Activated CD4-positive, alpha-beta memory T cell treated with anti-CD3 and anti-CD28 coated beads, Interleukin-2, amount 10 ng/mL, durations not matched to agents 7 days and 5 days (primary cell): ENCODE measurements around the gene CA10. TPM values are rescaled to one million over a fixed set of nuclear protein-coding genes. Genes with fewer than 3 reads are reported as not detected.

Experiments used
- CTCF ChIA-PET: fragments of 350-600 bp; sonication (Branson Sonifier 250); formaldehyde crosslinking; loops from one replicate; lab custom pipeline; 2021; ENCODE audit warnings: antibody characterized with exemption, inconsistent platforms; lab: Charles Lee
- POLR2A ChIA-PET: fragments of 350-600 bp; sonication (Branson Sonifier 250); formaldehyde crosslinking; loops from one replicate; lab custom pipeline; 2021; ENCODE audit warnings: antibody characterized with exemption; lab: Charles Lee
- DNase-seq: peaks from one replicate; pipeline ENCODE4 v3.0.0-alpha.2; 2020
- H3K27ac Mint-ChIP-seq: one replicate; pipeline ENCODE4 v1.8.0; 2021; ENCODE audit warnings: mild to moderate bottlenecking, mixed read lengths
- H3K27me3 Mint-ChIP-seq: one replicate; pipeline ENCODE4 v1.8.0; 2021; ENCODE audit warnings: mixed read lengths
- H3K36me3 Mint-ChIP-seq: one replicate; pipeline ENCODE4 v1.8.0; 2021; ENCODE audit warnings: low read depth, mixed read lengths
- H3K4me1 Mint-ChIP-seq: one replicate; pipeline ENCODE4 v1.8.0; 2021; ENCODE audit warnings: mixed read lengths
- H3K4me3 Mint-ChIP-seq: one replicate; pipeline ENCODE4 v1.8.0; 2021; ENCODE audit warnings: mild to moderate bottlenecking, mixed read lengths
- H3K9me3 Mint-ChIP-seq: one replicate; pipeline ENCODE4 v1.8.0; 2021; ENCODE audit warnings: mixed read lengths
- total RNA-seq, 2 experiments: library from RNA; stranded (reverse); gene quantifications; one replicate each; pipeline ENCODE4 v1.2.3, GENCODE V29; 2021

The CA10 gene
- total RNA-seq, 2 experiments from 2014 or later = not detected

DNA sequence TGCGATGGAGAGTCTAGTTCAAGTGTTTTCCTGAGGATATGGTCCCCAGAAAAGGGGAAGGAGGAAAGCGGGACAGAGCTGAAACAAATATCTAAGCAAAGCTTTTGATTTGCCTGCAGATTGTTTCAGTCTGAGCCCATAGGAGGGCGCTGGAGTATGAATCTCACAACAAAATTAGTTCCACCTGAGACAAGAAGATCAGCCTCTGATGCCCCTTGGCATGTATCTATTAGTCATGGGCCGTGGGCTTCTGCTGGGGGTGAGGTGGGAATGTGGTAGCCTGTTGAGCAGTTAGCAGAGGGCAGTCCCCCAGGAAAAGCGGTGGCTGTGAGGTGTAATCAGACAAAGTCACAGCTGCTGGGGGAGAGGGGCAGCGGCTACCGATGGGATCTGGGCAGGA, 446.9 kb downstream of the CA10 start:
- H3K27ac Mint-ChIP-seq = no peak overlapping the region
- no peaks in the 10 kb centered on the region for H3K27me3 Mint-ChIP-seq
- DNase-seq = no peak
- H3K9me3 Mint-ChIP-seq = no peaks in the 10 kb centered on the region
- ChIA-PET CTCF (no interaction called here), POLR2A (no interaction called here)
- H3K4me3 Mint-ChIP-seq = no peak overlapping the region
- H3K4me1 Mint-ChIP-seq = no peaks in the 10 kb centered on the region
- H3K36me3 Mint-ChIP-seq = no peaks in the 10 kb centered on the region

DNA sequence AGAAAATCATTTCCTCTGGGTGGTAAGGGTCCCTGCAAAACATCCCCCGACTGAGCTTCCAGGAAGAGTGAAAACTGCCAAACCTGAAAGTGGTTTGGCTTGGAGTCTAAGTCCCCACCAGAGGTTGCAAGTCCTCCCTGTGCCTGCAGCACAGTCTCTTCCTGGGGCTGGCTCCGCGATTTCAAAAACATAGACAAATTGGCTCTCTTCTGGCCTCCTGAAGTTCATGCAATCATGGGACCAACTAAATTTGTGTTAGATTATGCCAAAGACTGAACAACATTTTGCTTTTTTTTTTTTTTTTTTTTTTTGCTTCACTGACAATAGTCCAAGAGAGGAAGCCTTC, 447.9 kb downstream of the CA10 start:
- no peaks in the 10 kb centered on the region for H3K36me3 Mint-ChIP-seq
- no peaks in the 10 kb centered on the region for H3K4me1 Mint-ChIP-seq
- CTCF ChIA-PET = interaction anchor here (0.5 kb wide), 1 partner anchor 21 kb away, joined by 5 read pairs; no protein-coding TSS in a partner anchor
- H3K27ac Mint-ChIP-seq = no peak overlapping the region
- H3K4me3 Mint-ChIP-seq = no peak overlapping the region
- no peak for DNase-seq
- H3K9me3 Mint-ChIP-seq = no peaks in the 10 kb centered on the region
- POLR2A ChIA-PET = no interaction called here
- H3K27me3 Mint-ChIP-seq = no peaks in the 10 kb centered on the region

DNA sequence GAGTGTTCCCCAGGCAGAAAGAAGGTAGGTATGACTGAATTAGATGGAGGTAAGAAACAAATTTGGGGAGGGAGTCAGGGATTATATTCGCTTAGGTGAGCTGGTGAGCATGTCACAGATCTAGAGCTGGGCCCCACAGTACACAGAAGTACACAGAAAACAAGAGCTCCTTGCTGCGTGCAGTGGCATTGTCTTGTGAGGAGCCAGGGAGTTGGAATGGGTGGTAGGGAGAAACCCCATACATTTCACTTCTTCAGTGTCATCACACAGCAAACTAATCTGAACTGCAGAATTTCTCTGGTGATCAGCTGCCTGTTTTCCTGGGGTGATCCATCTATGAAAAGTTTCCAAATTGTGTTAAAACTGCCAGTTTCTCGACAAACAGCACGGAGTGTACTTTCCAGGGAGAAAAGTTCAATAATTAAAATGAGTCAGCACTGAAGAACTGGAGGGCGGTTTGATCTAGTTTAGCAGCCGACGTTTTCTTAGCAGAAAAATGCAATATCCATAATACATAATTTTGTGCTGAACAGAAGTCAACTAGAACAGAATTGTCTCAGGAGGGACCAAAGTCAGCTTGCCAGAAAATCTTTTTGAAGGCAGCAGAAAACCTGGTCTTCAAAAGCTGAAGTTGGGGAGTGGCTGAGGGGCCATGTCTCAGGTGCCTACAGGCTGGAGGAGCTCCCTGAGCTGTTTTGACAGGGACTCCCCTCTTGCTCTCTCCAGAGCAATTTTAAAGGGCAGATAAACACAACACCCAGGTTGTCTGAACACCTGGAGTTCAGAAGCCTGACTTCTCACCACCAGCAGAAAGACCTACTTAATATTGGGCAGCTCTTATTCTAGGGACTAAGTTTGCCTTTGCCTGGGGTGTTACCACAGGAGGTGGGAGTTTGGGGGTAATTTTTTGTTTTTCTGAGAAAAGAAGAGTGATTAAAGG, 448.6 kb downstream of the CA10 start:
- H3K36me3 Mint-ChIP-seq = no peaks in the 10 kb centered on the region
- ChIA-PET CTCF (no interaction called here), POLR2A (no interaction called here)
- H3K27ac Mint-ChIP-seq = no peak overlapping the region
- no peak for DNase-seq
- H3K4me1 Mint-ChIP-seq = no peaks in the 10 kb centered on the region
- no peaks in the 10 kb centered on the region for H3K27me3 Mint-ChIP-seq
- no peaks in the 10 kb centered on the region for H3K9me3 Mint-ChIP-seq
- H3K4me3 Mint-ChIP-seq = no peak overlapping the region

DNA sequence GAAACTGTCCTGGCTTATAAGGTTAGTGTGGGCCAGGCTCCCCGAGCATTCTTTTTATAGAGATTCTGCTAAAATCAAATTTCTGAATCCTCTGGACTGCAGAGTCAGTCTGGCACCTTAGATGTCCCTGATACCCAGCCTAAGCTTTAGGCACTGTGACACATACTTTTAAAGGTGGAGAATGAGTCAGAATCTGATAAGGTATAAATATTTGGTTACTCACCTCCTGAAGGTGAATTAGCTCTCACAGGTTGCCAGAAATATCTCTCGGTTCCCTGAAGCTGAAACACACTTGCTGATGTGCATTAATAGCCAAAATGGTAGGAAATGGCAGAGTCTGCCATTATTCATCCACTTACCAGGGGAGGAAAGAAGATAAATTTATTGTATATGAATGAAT, 451.3 kb downstream of the CA10 start:
- DNase-seq = no peak
- Mint-ChIP-seq H3K9me3 (no peaks in the 10 kb centered on the region), H3K4me1 (no peaks in the 10 kb centered on the region)

DNA sequence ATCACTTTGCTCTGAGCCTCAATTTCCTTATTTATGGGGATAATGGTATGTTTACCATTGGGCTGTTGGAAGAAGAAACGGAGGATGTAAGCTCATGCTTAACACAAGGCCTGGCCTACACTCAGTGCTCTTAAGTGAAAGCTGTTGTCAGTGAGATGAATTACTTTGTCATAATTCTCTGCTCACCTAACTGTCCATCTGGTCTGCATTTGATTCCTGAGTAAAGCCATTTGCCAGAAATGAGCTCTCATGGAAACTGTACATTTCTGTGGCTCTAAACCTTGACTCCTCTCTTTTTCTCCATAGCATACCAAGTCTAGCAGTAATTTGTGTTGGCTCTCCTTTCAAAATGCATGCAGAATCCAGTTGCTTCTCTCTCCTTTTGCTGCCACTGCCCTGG, 452.4 kb downstream of the CA10 start:
- POLR2A ChIA-PET = no interaction called here
- H3K27ac Mint-ChIP-seq = no peak overlapping the region
- H3K27me3 Mint-ChIP-seq = no peaks in the 10 kb centered on the region
- H3K36me3 Mint-ChIP-seq = no peaks in the 10 kb centered on the region
- no peak for DNase-seq
- no peaks in the 10 kb centered on the region for H3K4me1 Mint-ChIP-seq
- H3K4me3 Mint-ChIP-seq = no peak overlapping the region
- CTCF ChIA-PET = no interaction called here
- no peaks in the 10 kb centered on the region for H3K9me3 Mint-ChIP-seq

More for the DNA sequence above, 451.3 kb downstream of the CA10 start:
- no peak overlapping the region for H3K4me3 Mint-ChIP-seq
- H3K27ac Mint-ChIP-seq = no peak overlapping the region
- CTCF ChIA-PET = no interaction called here
- POLR2A ChIA-PET = no interaction called here
- no peaks in the 10 kb centered on the region for H3K36me3 Mint-ChIP-seq
- no peaks in the 10 kb centered on the region for H3K27me3 Mint-ChIP-seq

DNA sequence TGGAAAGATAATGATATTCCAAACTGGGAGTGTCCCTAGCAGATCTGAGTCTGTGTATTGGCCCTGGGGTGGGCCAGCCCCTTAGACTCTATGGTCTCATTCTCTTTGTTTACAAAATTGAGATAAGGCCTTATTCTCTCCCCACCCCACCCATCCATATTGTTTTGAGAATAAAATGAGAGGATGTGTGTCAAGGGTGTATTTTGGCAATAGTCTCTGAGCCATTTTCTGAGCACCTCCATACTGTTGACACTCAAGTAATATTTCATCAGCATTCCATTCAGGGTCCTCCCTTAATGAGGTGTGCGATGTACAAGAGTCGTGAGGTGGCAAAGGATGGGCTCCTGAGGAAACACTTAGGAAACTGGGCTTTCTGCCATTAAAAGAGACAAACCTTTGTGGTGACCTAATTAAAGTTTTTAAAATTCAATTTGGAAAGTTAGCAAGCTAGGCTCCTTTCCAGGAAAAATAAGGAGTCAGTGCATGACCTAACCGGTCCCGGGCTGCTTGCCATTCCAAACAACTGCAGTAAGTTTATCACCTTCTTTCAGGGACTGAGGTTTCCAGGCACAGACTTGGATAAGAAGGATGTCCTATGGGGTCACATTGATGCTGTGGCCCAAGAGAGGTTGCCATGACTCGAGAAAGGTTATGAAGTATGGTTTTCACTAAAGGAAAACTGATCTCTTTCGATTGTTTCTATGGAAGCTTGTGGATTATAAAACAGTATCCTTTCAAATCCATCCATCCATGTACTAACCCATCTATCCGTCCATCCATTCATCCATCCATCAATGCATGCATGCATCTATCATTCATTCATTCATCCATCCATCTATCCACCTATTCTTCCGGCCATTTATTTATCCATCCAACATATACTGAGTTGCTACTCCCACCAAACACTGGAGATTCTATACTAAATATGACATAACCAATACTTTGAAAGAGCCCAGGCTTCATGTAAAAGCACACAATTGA, 454.9 kb downstream of the CA10 start:
- H3K36me3 Mint-ChIP-seq = no peaks in the 10 kb centered on the region
- no peaks in the 10 kb centered on the region for H3K9me3 Mint-ChIP-seq
- H3K4me1 Mint-ChIP-seq = no peaks in the 10 kb centered on the region
- POLR2A ChIA-PET = no interaction called here
- H3K4me3 Mint-ChIP-seq = no peak overlapping the region
- no peaks in the 10 kb centered on the region for H3K27me3 Mint-ChIP-seq
- CTCF ChIA-PET = no interaction called here
- H3K27ac Mint-ChIP-seq = no peak overlapping the region
- no peak for DNase-seq

DNA sequence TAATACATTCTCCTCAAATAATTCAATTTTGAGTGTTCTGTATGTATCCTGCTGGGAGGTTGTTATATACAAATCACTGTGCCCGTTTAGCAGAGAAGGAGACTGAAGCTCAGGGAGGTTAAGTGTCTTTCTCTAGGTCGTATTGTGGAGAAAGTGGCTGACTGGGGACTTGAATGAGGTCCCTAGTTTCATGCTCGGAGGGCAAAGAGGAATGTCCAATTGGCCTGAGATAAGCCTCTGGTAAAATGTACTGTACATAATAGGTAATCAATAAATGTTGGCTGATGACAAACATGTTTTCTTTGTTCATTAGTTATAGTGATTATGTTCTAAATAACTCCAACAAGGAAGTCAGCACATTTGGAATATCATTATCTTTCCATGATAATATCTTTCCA, 455.6 kb downstream of the CA10 start:
- ChIA-PET POLR2A (no interaction called here), CTCF (no interaction called here)
- H3K9me3 Mint-ChIP-seq = no peaks in the 10 kb centered on the region
- H3K27me3 Mint-ChIP-seq = no peaks in the 10 kb centered on the region
- no peak overlapping the region for H3K27ac Mint-ChIP-seq
- no peaks in the 10 kb centered on the region for H3K4me1 Mint-ChIP-seq
- H3K36me3 Mint-ChIP-seq = no peaks in the 10 kb centered on the region
- no peak overlapping the region for H3K4me3 Mint-ChIP-seq
- no peak for DNase-seq

DNA sequence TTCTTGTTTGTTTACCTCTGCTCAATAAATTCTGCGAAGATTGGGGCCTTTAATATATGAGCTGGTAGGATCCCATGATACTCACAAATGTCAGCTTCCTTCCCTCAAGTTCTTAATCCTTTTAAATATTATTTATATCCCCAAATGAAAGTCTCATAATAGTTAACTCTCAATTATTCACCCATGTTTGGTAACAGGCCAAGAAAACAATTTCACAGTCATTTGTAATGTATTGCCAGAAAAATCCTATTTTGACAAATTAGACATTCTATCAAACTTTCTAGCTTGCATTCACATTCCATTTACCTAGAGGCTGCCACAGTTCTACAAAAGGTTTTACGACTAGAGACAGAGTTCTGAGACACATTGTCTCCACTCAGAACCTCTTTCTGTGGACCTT, 457.0 kb downstream of the CA10 start:
- Mint-ChIP-seq H3K4me3 (no peak overlapping the region), H3K9me3 (no peaks in the 10 kb centered on the region), H3K36me3 (no peaks in the 10 kb centered on the region), H3K27me3 (peaks cover 2% of the 10 kb centered on the region), H3K4me1 (no peaks in the 10 kb centered on the region), H3K27ac (no peak overlapping the region)
- ChIA-PET POLR2A (no interaction called here), CTCF (no interaction called here)
- no peak for DNase-seq

DNA sequence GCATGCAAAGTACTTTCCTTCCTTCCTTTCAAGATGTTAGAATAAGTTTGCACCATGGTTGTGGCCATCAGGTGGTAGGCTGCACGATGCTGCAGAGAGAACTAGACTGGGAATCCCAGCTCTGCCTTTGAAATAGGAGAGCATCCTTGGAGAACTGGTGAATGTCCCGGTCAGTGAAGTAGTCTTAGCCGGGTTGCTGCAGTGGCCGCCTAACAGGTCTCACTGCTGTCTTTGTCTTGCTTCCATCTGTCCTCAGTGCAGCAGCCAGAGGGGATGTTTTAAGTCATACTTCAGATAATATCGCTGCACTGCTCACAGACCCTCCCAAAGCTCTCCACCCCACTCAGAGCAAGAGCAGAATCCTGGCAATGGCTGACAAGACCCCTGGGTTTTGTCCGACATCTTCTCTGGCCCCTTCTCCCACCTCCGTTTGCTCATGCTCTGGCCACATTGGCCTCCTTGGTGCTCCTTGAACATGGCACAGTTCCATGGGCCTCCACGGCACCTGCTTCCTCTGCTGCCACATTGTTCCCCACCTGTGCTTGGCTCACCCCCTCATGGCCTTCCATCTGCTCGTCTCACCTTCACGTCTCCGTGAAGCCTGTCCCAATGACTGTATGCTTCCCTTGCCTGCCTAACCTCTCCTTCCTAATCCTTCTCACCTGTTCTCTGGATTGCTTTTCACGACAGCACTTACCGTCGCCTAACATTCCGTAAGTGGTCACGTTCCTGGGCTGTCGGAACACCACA, 458.3 kb downstream of the CA10 start:
- Mint-ChIP-seq H3K27me3 (peaks cover 6% of the 10 kb centered on the region), H3K9me3 (no peaks in the 10 kb centered on the region), H3K4me3 (no peak overlapping the region), H3K27ac (no peak overlapping the region), H3K36me3 (no peaks in the 10 kb centered on the region), H3K4me1 (no peaks in the 10 kb centered on the region)
- no peak for DNase-seq
- ChIA-PET POLR2A (no interaction called here), CTCF (no interaction called here)

DNA sequence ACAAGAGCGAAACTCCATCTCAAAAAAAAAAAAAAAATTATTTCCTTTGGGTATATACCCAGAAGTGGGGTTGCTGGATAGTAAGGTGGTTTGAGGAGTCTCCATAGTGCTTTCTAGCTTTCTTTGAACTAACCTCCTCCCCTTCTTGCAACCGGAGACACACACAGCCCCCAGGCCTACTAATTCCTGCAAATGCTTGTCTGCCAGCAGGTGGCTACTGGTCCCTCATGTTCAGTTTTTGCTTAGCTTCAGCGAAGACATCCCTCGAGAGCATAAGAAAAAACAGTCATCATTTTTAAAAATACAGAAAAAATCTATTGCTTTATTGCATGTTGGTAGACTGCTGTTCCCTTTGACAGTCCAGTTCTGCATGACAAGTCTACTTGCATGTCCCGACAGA, 459.2 kb downstream of the CA10 start:
- CTCF ChIA-PET = no interaction called here
- Mint-ChIP-seq H3K4me1 (no peaks in the 10 kb centered on the region), H3K9me3 (no peaks in the 10 kb centered on the region), H3K27ac (no peak overlapping the region), H3K36me3 (no peaks in the 10 kb centered on the region), H3K27me3 (peaks cover 6% of the 10 kb centered on the region), H3K4me3 (no peak overlapping the region)
- no peak for DNase-seq
- POLR2A ChIA-PET = no interaction called here

DNA sequence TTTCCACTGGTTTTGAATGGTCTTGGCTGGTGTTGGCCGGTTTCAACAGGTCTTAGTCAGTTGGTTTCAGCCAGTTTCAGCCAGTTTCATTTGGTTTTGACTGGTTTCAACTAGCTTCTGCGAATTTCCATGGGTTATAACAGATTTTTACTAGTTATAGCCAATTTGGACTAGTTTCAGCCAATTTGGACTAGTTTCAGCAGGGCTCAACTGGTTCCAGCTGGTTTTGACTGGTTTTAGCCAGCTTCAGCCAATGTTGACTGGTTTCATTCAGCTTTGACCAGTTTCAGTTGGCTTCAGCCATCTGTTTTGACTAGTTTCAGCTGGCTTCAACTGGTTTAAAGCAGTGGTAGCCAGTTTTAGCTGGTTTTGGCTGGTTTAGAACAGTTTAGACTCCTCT, 465.6 kb downstream of the CA10 start:
- POLR2A ChIA-PET = no interaction called here
- peaks cover 3% of the 10 kb centered on the region for H3K9me3 Mint-ChIP-seq

DNA sequence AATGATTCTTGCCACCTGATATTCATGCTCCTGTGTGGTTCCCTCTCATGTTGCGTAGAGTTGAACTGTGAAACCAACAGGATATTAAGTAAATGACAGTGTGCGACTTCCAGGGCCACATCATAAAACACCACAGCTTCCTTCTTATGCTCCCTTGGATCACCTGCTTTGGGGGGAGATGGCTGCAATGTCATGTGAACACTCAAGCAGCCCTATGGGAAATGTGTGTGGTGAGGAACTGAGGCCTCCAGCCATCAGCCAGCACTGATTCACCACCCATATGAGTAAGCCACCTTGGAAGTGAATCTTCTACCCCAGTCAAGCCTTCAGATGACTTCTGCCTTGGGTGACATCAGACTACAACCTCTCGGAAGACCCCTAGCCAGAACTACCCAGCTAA, 470.6 kb downstream of the CA10 start:
- Mint-ChIP-seq H3K4me3 (no peak overlapping the region), H3K36me3 (no peaks in the 10 kb centered on the region), H3K9me3 (peaks cover 3% of the 10 kb centered on the region), H3K27ac (no peak overlapping the region), H3K27me3 (peaks cover 6% of the 10 kb centered on the region), H3K4me1 (no peaks in the 10 kb centered on the region)
- ChIA-PET POLR2A (no interaction called here), CTCF (no interaction called here)
- DNase-seq = no peak

More for the DNA sequence above, 465.6 kb downstream of the CA10 start:
- no peak overlapping the region for H3K27ac Mint-ChIP-seq
- no peaks in the 10 kb centered on the region for H3K36me3 Mint-ChIP-seq
- peaks cover 6% of the 10 kb centered on the region for H3K27me3 Mint-ChIP-seq
- CTCF ChIA-PET = no interaction called here
- no peak overlapping the region for H3K4me3 Mint-ChIP-seq
- no peaks in the 10 kb centered on the region for H3K4me1 Mint-ChIP-seq
- no peak for DNase-seq
